ENCODE measurements around the gene EPHA8. TPM values are rescaled to one million over a fixed set of nuclear protein-coding genes. Genes with fewer than 3 reads are reported as not detected.

The EPHA8 gene
- total RNA-seq, 4 donors from 2014 or later: not detected

GRCh38 chr1:22547186-22547817, 16.0 kb upstream of the EPHA8 start:
- DNase-seq (ENCODE audit: low spot score in 2 of 2): no peak
- H3K36me3 ChIP-seq: no peaks in the 10 kb centered on the region
- no peak for TF ChIP-seq POLR2A (IDR thresholded peaks at IDR 0.05)
- no peak for TF ChIP-seq EP300 (IDR thresholded peaks at IDR 0.05)
- no peak for TF ChIP-seq CTCF (IDR thresholded peaks at IDR 0.05)
- no peaks in the 10 kb centered on the region for H3K4me1 ChIP-seq
- H3K9me3 ChIP-seq: no peaks in the 10 kb centered on the region
- no peak overlapping the region for H3K4me3 ChIP-seq
- no peak overlapping the region for H3K27ac ChIP-seq
- H3K27me3 ChIP-seq: peaks cover 0 to 81% of the 10 kb centered on the region in 2 donors
- 71% methylated on average over 6 of the region's 6 CpGs for WGBS, 2 donors

GRCh38 chr1:22547818-22548462, 15.3 kb upstream of the EPHA8 start:
- no peaks in the 10 kb centered on the region for H3K36me3 ChIP-seq
- H3K9me3 ChIP-seq: no peaks in the 10 kb centered on the region
- DNase-seq (ENCODE audit: low spot score in 2 of 2): no peak
- TF ChIP-seq POLR2A (IDR thresholded peaks at IDR 0.05): no peak
- no peak for TF ChIP-seq CTCF (IDR thresholded peaks at IDR 0.05)
- no peak for TF ChIP-seq EP300 (IDR thresholded peaks at IDR 0.05)
- WGBS, 2 donors: 10 to 14% methylated on average over 12 of the region's 12 CpGs
- H3K27me3 ChIP-seq: peaks cover 0 to 85% of the 10 kb centered on the region in 2 donors
- H3K4me3 ChIP-seq: no peak overlapping the region
- H3K4me1 ChIP-seq: peaks cover 0 to under 1% (median 0%) of the 10 kb centered on the region in 4 donors
- H3K27ac ChIP-seq: no peak overlapping the region

GRCh38 chr1:22550021-22550420, 13.3 kb upstream of the EPHA8 start:
- TF ChIP-seq POLR2A (IDR thresholded peaks at IDR 0.05) (no peak), CTCF (IDR thresholded peaks at IDR 0.05) (no peak), EP300 (IDR thresholded peaks at IDR 0.05) (no peak)
- no peak for DNase-seq (ENCODE audit: low spot score in 2 of 2)
- Histone ChIP-seq H3K27ac (no peak overlapping the region), H3K4me1 (peaks cover 0 to 8% (median 0%) of the 10 kb centered on the region in 4 donors), H3K27me3 (peaks cover 0 to 90% of the 10 kb centered on the region in 2 donors), H3K36me3 (no peaks in the 10 kb centered on the region), H3K9me3 (no peaks in the 10 kb centered on the region), H3K4me3 (no peak overlapping the region)
- WGBS, 2 donors: 90 to 92% methylated on average over 9 of the region's 11 CpGs

- H3K27ac ChIP-seq: no peak overlapping the region
- H3K9me3 ChIP-seq: no peaks in the 10 kb centered on the region
- no peak for DNase-seq (ENCODE audit: low spot score in 2 of 2)
- peaks cover 0 to 94% of the 10 kb centered on the region in 2 donors for H3K27me3 ChIP-seq
- H3K4me1 ChIP-seq: peaks cover 0 to 15% (median 0%) of the 10 kb centered on the region in 4 donors
- TF ChIP-seq POLR2A (IDR thresholded peaks at IDR 0.05) (no peak), CTCF (IDR thresholded peaks at IDR 0.05) (no peak), EP300 (IDR thresholded peaks at IDR 0.05) (no peak)
- WGBS, 2 donors: 48 to 59% methylated on average over 17 of the region's 17 CpGs
- no peaks in the 10 kb centered on the region for H3K36me3 ChIP-seq
- no peak overlapping the region for H3K4me3 ChIP-seq
Measured at GRCh38 chr1:22551591-22551990, 11.7 kb upstream of the EPHA8 start.

GRCh38 chr1:22552021-22552420, 11.3 kb upstream of the EPHA8 start:
- Histone ChIP-seq H3K9me3 (no peaks in the 10 kb centered on the region), H3K36me3 (no peaks in the 10 kb centered on the region), H3K27ac (no peak overlapping the region), H3K27me3 (peaks cover 0 to 93% of the 10 kb centered on the region in 2 donors), H3K4me1 (peaks cover 0 to 18% (median 0%) of the 10 kb centered on the region in 4 donors), H3K4me3 (no peak overlapping the region)
- DNase-seq (ENCODE audit: low spot score in 2 of 2): no peak
- WGBS, 2 donors: 42 to 53% methylated on average over 5 of the region's 5 CpGs
- TF ChIP-seq CTCF (IDR thresholded peaks at IDR 0.05) (no peak), EP300 (IDR thresholded peaks at IDR 0.05) (no peak), POLR2A (IDR thresholded peaks at IDR 0.05) (no peak)

All from tibial nerve (tissue), 4 donors.